DMS153 (cell line): ENCODE measurements around the gene MRFAP1.
A peak's percentile ranks its signal among the peaks of the same experiment; 100 is the strongest.

Experiments
- DNase-seq: peaks from one replicate; lab custom pipeline; 2025; lab: John Stamatoyannopoulos, UW

The MRFAP1 gene

GRCh38 chr4:6640292-6641163 lies at the start of gene MRFAP1:
TSS of gene MRFAP1 (plus strand) at chr4:6640685. CDS start at chr4:6640863, 178 bp downstream.
- DNase-seq = peak; percentile 69

DNA sequence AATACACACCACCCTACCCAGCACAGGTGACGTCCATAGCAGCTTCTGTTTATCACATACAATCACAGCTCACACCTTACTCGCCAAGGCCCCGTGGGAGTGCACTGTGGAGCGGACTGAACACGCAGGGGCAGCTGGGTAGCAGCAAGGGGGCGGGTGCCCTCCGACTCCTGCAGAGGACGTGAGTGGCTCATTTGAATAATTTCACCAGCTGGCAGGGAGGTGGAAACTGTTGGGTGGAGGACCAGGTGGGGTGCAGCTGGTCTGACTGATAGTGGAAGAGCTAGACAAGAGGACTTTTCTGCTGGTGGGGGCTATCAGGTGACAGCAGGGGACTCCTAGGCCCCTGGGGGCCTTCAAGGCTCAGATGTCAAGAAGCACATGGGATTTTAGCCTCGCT lies 49.2 kb upstream of the MRFAP1 start:
- no peak for DNase-seq

- no peak for DNase-seq
Measured at GRCh38 chr4:6591781-6592180, 48.7 kb upstream of the MRFAP1 start.

DNA sequence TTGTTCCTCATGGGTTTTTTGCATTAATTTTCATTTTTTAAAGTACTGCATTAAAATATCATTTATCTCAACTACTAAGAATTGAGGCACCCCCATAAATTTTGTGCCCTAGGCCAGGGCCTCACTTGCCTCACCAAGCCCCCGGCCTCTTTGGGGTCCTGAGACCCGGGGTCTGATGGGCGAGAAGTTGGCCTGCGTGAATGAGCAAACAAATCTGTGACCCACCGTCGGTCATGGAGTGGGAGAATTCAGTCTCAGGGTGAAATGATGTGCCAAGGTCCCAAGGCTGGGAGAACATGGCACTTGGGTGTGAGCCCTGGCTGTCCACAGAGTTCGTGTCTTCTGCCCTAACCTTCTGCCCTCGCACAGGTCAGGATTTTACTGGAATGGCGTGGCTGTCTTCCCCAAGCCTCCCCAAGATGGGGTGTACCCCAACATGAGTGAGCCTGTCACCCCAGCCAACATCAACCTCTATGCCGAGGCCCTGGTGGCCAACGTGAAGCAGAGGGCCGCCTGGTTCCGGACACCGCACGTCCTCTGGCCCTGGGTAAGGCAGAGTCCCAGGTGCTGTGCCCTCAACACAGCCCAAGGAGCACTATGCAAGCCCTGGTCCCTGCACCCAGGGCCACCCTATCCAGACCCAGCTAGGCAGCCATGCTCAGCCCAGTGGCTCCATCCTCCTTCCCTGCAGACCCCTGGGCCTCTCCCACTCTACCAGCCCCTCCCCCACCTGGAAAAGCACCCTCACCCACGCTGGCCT lies 47.5 kb upstream of the MRFAP1 start:
- no peak for DNase-seq

GRCh38 chr4:6594341-6594740 lies 46.1 kb upstream of the MRFAP1 start:
- no peak for DNase-seq

- DNase-seq = no peak
Measured at GRCh38 chr4:6594826-6595355, 45.6 kb upstream of the MRFAP1 start.

GRCh38 chr4:6595897-6596537 lies 44.5 kb upstream of the MRFAP1 start:
- no peak for DNase-seq

DNA sequence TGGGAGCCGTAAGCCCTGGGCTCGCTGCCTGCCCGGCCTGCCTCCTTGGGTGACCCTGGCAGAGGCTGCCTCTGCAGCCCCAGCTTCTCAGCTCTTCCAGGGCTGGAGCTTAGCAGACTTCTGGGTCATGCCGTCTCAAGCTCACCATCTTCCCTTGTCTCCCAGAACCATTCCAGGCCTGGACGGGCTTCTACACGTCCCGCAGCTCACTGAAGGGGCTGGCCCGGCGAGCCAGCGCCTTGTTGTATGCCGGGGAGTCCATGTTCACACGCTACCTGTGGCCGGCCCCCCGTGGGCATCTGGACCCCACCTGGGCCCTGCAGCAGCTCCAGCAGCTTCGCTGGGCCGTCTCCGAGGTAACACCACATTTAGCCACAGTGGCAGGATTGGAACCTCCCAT lies 43.5 kb upstream of the MRFAP1 start:
- DNase-seq = no peak

DNA sequence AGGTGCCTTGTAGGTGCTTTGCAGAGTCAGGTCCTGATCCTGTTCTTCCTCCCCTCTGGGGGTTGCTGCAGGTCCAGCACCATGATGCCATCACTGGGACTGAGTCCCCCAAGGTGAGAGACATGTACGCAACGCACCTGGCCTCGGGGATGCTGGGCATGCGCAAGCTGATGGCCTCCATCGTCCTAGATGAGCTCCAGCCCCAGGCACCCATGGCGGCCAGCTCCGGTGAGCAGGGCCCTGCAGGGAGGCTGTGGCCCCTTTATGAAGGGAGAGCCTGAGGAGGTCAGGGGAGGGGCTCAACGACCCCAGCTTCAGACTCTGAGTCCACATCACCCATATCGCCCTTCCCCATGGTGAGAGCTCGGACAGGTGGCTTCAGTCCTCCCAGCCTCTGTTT lies 42.4 kb upstream of the MRFAP1 start:
- DNase-seq = no peak

DNA sequence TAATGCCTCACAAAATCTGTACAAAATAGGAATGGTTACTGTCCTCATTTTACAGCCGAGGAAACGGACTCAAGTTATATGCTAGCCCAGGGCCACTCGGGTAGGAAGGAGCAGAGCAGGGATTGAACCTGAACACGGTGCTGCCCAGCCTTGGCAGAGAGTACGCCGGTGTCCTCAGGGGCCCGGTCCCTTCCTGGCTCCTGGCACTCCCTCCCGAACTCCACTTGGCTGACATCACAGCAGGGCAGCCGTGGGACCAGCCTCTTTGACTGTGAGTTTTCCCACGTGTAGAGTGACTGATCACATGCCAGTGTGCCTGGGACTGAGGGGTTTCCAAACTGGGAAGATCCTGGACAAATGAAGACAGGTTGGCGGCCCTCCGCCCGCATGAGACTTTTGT lies 41.8 kb upstream of the MRFAP1 start:
- DNase-seq = no peak

- no peak for DNase-seq
Measured at GRCh38 chr4:6601661-6602250, 38.7 kb upstream of the MRFAP1 start.

DNA sequence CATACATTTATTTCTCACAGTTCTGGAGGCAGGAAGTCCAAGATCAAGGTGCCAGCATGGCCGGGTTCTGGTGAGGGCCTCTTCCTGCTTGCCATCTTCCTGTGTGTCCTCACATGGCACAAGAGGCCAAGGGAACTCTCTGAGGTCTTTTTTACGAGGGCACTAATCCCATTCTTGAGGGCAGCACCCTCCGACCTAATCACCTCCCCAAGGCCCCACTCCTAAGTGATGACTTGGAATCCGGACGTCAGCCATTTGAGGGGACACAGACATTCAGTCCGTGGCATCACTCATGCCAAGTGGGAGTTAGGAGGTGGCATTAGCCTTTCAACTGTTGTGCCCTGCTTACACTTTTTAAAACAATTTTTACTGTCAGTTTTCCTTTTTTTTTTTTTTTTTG lies 38.2 kb upstream of the MRFAP1 start:
- DNase-seq = no peak

DNA sequence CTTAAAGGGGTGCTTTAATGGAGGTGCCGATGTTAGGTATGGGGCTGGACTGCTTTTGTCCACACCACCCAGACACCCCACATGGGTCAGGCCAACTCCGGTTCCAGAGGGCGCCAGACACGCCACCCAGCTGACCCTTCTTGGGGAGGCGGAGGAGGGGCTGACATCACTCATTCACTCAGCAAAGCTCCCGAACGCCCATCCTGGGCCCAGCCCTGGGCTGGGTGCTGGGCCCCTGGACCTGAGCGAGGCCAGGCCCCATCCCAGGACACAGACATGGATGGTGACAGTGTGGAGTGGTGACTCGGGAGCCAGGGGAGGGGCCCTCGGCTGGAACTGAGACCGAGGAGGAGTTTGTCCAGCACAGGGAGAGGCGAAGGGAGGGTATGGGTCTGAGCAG lies 37.4 kb upstream of the MRFAP1 start:
- DNase-seq = no peak

GRCh38 chr4:6605114-6605513 lies 35.4 kb upstream of the MRFAP1 start:
- no peak for DNase-seq

DNA sequence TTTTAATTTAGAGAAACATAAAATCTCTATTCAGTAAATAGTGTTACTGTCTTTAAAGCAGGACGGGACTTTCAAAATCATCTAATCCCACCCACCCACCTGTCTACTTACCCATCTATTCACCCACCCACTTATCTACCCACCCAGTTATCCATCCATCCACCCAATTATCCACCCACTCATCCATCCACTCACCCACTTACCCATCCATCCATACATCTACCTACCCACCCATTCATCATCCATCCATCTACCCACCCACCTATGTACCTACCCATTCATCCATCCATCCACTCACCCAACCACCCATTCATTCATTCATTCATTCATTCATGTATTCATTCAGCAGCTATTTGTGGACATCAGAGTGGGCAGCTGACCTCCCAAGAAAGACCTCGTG lies 34.9 kb upstream of the MRFAP1 start:
- DNase-seq = no peak

GRCh38 chr4:6606465-6607235 lies 33.8 kb upstream of the MRFAP1 start:
- DNase-seq = no peak

DNA sequence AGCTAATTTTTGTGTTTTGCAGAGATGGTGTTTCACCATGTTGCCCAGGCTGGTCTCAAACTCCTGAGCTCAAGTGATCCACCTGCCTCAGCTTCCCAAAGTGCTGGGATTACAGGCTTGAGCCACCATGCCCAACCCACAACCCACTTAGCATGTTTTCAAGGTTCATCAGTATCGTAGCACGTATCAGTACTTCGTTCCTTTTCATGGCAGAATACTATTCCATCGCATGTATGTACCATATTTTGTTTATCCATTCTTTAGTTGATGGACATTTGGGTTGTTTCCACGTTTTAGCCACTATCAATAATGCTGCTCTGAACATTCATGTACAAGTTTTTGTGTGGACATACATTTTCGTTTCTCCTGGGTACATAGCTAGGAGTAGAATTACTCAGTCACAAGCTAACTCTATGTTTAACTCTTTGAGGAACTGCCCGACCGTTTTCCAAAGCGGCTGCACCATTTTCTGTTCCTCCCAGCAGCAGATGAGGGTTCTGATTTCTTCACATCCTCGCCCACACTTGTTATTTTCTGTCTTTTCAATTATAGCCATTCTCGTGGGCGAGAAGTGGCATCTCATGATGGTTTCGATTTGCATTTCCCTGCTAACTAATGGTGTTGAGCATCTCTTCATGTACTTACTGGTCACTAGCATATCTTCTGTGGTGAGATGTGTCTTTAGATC lies 33.0 kb upstream of the MRFAP1 start:
- no peak for DNase-seq

GRCh38 chr4:6608758-6609414 lies 31.6 kb upstream of the MRFAP1 start:
- DNase-seq = no peak

GRCh38 chr4:6609415-6610079 lies 30.9 kb upstream of the MRFAP1 start:
- no peak for DNase-seq
